Measurements from ENCODE around the gene TVP23C. TPM values are rescaled to one million over a fixed set of nuclear protein-coding genes. Genes with fewer than 3 reads are reported as not detected.
"Not testable (repeated sequence)": the region's sequence is repeated elsewhere in the genome, so short reads cannot be mapped to it uniquely, and the experiment has no call there.

The TVP23C gene
- polyA plus RNA-seq, 1 donor, result 20.6 TPM

DNA sequence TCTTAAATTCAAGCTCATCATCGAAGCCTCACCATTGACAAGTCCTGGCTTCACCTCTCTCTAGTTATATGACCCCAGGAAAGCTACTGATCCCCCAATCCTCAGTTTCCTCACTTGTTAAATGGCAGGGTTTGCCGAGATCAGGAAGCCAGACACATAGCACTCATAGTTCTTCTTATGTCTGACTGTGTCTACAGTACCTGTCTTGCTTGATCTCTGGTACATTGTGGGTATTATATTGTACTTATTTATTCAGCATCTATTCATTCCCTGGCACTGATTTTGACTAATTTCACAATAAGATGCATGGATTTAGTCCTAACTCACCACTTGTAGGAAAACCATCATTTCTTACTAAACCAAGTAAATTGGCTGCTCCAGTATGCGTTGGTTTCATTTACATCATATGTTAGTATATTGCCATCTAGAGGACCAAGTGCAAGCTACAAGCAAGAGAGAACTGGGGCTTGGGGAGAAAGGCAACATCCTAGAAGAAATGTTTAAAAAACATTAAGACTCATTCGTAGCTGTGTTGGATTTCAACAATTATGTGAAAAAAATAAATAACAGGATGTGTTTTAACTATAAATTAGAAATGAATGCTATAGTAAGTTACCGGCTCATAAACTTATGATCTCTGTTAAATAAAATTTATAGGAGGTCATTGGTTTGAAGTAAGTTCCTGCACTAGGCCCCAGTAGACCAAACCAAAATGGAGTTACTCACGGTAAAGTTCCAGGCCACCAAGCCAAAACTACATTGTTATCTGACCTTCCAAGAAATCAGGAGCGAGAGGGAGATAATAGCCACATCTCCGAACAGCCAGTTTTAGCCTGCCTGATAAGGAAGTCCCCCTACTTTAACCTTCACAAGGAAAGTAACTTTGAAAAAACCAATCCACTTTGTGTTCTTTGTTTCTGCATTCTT, 36.7 kb downstream of the TVP23C start:
- peak; percentile 42 for DNase-seq

DNA sequence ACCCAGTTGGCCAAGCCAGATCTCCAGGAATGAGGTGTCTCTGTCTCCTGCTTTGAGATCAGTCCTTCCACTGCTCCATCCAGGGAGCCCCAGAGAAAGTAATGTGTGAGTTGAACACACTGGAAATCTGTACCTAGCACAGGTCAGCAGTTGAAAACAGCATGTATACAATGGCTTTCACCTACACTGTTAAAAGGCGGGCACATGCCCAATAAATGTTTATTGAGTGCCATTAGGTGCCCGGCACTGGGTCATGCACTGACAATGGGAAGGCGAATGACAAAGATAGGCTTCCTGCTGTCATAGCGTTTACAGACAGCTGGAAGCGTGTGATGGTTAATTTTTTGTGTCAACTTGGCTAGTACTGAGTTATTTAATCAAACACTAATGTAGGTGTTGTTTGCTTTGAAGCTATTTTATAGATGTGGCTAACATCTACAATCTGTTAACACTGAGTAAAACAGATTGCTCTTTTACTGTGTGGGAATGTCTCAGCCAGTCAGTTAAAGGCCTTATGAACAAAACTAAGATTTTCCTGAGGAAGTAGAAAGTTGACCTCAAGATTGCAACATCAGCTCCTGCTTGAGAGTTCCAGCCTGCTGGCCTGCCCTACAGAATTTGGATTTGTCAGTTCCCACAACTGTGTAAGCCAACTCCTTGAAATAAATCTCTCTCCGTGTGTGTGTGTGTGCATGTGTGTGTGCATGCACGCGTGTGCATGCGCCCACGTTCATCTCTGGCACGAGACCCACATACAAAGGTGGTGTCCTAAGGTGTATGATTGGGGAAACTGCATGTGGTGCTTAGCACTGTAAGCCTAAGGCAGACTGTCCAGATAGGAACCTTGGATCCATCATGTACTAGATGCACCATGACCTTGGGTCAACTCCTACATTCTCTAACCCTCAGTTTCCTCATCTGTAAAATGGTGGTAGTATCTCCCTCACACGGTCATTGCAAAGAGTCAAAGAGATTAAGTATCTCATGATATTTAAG, 38.0 kb downstream of the TVP23C start:
- not testable (repeated sequence) for DNase-seq

DNA sequence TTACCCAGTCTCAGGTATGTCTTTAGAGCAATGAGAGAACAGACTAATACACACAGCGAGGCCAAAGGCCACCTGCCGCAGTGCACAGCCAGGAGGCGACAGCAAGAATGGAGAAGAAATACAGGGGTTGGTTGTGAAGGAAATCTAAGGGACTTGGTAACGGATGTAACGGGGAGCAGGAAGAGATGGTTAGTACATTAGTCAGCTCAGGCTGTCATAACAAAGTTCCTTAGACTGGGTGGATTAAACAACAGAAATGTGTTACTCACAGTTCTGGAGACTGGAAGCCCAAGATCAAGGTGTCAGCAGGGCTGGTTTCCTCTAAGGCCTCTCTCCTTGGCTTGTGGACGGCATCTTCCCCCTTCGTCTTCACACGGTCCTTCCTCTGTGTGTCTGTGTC, 47.1 kb downstream of the TVP23C start:
- no peak for DNase-seq

DNA sequence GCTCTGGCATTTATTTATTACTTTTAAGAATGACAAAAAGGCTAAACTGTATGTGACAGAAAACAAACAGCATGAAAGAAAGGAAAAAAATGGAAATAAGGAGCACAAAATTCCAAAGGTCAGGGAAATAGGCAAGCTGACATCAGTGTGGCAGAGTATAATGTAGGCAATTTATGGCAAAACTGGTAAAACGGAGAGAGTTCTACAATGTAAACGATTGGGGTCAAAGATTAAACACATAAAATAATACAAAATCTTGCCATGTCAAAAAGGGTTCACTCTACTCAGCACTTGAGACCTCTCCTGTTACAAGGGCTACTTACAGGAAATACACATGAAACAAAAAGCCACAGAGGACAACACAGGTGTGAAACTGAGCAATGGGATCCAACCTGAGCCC, 48.8 kb downstream of the TVP23C start:
- DNase-seq, result no peak

DNA sequence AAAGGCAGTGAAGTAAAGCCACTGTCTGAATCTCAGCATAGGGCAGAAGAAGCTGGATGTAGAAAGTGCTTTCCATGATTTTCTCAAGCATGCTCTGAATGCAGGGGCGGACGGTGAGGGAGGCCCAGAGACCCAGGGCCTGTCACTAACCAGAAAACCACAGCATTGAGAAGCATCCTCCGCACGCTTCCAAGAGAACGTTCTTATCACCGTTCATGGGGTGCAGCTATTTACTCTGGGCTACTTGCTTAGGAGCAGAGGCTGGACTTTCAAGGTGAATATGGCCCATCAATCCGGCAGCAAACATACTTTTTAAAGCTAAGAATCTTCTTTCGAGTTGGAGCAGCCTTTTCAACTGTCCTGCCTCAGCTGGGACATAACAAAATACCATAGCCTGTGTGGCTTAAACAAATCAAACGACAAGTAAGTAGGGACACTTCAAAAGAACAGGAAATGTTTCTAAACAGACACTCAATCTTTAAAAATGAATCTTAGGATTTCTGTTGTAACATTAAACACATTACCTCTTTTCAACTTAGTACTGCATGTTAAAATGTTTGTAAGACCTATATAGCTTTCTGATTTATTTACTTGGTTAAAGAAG, 49.3 kb downstream of the TVP23C start:
- DNase-seq, result no peak

DNA sequence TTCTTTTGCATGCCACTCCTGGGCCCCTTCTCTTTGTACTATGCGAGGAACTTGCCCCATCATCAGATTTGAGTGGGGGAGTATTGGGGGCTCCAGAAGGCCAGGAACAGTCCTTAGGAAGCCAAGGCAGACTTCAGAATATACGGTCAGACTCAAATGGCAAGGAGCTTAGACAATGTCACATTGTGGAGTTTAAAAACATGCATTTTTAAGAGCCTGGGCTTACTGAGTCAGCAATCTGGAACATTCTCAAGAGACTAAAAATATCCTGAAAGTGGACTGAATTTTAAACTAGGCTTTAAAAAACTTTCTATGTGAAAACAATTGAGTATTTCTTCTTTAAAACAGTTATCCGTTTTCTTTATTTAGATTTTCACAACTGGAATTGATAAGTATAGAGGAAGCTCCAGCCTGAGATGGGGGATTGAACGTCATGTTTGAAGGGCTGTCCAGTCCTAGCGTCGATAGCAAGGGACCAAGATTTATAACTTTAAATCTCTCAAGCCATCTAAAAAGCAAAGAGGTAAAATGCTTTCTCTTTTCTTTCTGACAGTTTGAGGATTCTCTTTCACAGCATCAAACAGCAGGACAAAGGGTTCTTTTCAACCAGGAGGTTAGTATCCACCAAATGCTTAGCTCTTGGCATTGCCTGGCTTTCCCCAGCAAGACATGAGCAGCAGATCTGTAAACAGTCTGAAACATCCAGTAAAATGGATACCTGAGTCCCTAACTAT, 50.1 kb downstream of the TVP23C start:
- no peak for DNase-seq

DNA sequence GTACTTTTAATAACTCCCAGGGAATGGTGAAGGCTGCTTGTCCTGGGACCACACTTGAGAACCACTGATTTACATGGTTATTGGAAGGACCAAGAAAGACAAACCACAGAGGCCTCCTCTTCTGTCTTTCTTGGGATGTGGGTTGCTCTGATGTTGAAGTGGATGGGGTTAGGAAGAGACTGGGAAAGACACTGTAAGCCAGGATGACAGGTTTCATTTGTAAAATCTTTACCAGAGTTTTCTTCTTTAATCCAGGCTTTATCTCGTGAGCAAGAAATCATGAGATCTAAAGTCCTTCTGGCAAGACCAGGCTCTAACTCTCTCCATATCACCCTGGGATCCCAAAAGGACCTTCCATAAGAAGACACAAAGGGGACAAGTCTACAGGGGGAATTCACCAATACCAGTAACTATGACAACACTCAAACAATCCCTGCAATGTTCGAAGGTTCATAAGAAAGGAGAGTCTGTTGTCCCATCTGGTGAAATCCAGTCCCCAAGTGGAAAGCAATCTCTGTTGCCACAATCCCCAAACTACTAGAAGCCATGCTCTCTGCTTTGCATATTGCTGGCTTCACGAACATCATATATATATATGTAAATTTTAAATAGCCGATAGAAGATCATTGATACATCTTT, 51.1 kb downstream of the TVP23C start:
- DNase-seq, result no peak

DNA sequence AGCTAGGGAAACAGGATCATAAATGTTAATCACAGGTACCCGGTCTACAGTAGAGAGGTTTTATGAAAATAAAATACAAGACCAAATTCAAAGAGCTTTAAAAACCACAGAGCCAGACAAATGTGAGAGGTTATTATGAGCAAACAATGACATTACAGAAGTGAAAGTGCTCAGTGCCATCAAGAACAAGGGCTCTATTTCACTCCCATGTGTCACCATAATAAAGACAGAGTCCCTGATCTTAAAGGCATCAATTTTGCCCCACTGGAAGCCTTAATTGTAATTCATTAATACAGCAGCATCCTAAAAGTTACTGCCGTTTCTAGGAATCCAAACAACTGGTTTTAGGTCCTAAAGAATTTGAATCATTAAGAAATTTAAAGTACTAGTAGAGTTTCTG, 52.1 kb downstream of the TVP23C start:
- no peak for DNase-seq

DNA sequence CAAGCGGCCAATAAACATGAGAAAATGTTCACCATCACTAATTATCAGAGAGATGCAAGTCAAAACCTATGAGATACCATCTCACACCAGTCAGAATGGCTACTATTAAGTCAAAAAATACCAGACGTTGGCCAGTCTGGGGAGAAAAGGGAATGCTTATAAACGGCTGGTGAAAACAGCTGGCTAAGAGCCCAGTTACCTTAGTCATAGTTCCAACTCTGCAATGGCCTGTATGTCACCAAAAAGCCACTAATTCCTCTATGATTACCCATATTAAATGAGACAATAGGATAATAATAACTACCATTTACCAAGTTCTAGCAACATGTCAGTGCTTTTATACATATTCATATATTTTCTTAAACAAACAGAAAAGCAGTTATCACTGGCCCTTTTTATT, 52.9 kb downstream of the TVP23C start:
- no peak for DNase-seq

DNA sequence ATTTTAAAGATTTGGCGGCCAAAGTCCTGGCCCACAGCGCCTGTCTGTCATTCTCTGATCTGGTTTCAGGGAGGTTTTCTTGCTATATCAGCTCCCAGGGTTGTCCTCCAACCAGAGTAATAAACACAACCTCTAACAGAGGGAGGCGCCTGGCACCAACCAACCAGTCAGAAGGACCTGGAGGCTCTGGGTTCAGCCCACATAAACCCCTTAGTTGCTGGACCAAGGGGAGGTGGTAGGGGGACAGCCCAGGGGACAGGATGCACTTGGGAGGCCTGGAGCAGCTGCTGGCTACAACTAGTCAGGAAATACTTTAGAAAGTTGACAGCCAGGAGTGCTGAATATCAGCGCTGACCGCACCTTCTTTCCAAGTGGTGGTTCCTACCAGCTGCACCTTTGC, 54.2 kb downstream of the TVP23C start:
- DNase-seq, result no peak

DNA sequence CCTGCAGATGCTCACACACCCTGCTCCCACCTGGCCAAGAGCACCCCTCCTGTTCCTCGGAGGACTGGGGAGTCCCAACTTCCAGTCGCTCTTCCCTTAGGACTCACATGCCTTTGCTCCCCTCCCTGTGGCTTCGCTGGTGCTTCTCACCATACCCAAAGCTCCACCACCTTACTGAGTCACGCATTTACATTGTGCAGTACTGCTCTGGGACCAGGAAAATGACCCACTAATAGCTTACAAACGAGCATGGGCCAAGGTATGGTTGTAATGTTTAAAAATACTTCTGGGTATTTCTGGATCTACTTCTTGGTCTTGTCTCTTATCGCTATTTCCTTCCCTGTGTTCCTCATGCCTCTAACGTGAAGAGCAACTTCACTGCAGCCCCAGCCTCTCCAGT, 54.8 kb downstream of the TVP23C start:
- DNase-seq, result no peak

DNA sequence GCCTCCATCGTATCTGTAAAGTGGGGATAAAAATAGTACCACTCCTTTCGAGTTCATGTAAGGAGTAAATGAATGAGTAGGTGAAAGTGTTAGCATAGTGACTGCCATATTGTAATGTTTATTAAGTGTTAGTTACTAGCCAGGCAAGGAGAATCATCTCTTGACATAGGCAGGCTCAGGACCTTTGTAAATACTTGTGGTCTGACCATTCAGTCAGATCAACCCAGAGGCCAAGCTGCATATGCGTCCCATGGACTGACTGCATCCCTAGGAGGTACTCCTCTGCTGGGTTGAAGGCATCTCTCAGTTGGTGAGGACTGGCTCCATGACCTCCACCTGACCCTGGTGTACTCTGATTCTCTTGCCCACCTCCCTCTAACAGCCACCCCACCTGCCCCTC, 55.4 kb downstream of the TVP23C start:
- DNase-seq, result no peak

DNA sequence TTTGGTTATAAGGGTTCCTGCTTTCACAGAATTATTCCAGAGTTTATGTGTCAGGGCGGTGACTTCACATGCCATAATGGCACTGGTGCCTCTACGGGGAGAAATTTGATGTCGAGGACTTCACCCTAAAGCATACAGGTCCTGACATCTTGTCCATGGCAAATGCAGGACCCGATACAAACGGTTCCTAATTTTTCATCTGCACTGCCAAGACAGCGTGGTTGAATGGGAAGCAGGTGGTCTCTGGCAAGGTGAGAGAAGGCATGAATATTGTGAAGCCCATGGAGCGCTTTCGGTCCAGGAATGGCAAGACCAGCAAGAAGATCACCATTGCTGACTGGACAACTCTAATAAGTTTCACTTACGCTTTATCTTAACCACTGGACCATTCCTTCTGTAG, 56.3 kb downstream of the TVP23C start:
- DNase-seq, result no peak

DNA sequence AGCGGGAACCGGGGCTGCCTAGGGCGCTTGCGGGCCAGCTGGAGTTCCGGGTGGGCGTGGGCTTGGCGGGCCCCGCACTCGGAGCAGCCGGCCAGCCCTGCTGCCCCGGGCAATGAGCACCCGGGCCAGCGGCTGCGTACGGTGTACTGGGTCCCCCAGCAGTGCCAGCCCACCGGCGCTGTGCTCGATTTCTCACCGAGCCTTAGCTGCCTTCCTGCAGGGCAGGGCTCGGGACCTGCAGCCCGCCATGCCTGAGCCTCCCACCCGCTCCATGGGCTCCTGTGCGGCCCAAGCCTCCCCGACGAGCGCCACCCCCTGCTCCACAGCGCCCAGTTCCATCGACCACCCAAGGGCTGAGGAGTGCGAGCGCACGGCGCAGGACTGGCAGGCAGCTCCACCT, 57.6 kb downstream of the TVP23C start:
- DNase-seq, result not testable (repeated sequence)

DNA sequence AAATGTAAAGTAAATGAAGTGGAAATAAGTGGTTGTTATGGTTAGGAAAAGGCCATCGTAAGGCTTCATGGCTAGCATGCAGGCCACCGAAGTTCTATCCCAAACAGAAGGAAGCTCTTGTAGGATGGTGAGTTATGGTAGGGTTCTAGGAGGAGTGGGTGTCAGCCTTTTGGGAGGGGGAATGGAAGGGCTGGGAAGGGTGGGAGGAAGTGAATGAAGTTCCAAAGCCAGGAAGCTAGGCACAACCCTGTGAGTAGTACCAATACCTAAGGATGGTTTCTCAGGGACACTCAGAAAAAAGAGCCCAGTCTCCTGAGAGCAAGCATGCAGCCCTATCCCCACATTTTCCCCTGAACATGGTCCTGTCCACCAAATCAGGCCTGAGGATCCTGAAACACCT, 59.6 kb downstream of the TVP23C start:
- DNase-seq, result no peak

DNA sequence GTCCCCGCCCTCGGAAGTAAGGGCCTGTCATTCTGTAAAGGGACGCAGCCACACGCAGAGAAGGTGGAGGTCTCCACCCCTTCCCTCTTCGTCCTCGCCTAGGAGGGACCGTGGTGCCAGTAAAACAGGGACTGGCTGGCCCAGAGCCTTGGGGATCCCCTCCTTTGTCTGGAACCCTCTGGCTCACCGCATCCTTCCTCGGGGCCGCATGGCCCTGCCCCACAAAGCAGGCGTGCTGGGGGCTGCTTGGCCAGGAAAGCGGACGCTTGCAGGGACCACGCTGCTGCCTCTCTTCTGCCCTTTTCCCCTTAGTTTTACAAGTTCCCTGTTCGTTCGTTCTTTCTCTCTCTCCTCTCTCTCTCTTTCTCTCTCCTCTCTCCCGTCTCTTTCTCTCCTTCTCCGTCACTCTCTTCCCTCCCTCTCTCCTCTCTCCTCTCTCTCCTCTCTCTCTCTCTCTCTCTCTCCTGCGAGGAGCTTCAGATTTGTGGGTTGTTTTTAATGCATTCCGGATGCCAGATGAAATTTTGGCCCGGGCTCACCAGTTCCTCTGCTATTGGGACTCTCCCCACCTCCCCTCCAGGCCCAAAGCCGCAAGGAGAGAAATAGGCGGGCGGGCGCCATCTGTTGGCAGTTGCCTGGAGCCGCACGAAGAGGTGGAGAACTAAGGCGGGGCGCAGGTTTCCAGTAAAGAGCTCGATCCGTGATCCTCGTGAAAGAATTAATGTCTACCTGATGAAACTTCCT, 60.7 kb downstream of the TVP23C start:
- DNase-seq, result peak; percentile 89

DNA sequence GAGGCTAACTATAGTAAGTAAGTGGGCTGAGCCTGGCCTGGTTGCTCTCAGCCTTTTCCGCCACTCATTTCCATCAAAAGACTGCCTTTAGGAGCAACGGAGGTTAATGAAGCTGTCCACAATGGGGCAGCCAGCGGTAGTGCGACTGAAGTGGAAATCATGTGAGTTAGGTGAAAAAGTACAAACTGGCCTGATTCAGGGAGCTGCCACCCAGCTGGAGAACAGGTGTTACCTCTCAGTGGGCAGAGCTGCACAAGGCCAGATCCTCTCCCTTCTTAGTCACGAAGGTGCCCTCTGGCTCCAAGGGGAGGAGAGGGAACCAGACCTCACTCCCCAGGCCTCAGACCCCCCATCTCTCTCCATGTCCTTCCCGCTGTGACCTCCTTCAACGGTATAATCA, 61.5 kb downstream of the TVP23C start:
- DNase-seq, result no peak

DNA sequence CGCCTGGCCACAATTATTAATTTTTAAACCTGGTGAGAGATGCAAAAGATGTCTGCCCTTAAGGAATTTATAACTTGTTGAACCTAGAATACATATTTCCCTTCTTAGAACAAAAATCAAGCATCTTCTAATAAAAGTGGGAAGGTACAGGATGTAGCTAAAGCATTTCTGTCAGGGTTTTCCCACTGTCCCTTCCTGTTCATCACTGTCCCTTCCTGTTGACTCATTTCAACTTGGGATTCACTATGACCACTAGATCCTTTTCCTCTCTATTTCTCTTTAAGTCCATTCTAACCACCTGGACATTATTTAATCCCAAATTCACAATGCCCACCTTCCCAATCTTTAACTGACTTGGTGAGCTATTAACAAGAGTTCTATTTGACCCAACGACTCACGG, 62.0 kb downstream of the TVP23C start:
- no peak for DNase-seq

DNA sequence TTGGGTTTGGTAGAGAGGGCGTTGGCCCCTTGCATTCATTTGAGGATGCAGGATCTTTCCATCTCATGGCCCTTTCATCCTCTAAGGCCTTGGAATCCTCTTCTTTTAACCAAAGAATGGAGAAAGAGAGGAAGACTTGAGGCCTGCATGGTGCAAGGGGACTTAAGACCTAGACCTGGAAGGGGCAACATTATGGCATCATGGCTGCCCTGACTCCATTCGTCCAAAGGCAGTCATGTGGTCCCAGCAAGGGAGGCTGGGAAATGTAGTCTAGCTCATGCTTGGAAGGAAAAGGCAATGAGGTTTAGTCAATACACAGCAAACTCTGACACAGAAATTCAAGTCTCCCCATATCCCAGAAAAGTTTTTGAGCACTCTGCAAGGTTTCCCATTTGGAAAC, 65.2 kb downstream of the TVP23C start:
- DNase-seq, result no peak

Measured in left kidney (tissue), 2 donors.